ENCODE data around the gene TFAP2C.

GRCh38 chr20:56676679-56677078 is 47.6 kb downstream of the TFAP2C start:
- TF ChIP-seq POLR2A (IDR thresholded peaks at IDR 0.05) = no peak
- no peak for TF ChIP-seq CTCF (IDR thresholded peaks at IDR 0.05)
